Left forelimb (tissue), 1 donor: ENCODE results near the gene PDSS2.
"Not testable (repeated sequence)": the region's sequence is repeated elsewhere in the genome, so short reads cannot be mapped to it uniquely, and the experiment has no call there.

Experiments used
- DNase-seq: peaks from one replicate; pipeline ENCODE4 v3.0.0-alpha.2; 2018; ENCODE audit warnings: low spot score

PDSS2 gene

GRCh38 chr6:107321793-107322192, 137.6 kb downstream of the PDSS2 start:
- DNase-seq: no peak

- no peak for DNase-seq
Observed at GRCh38 chr6:107319906-107320530, 139.3 kb downstream of the PDSS2 start.

GRCh38 chr6:107318100-107318736, 141.1 kb downstream of the PDSS2 start:
- DNase-seq: no peak

GRCh38 chr6:107315114-107315513, 144.2 kb downstream of the PDSS2 start:
- no peak for DNase-seq

- no peak for DNase-seq
Observed at GRCh38 chr6:107314531-107314939, 144.8 kb downstream of the PDSS2 start.

GRCh38 chr6:107313776-107314175, 145.6 kb downstream of the PDSS2 start:
- no peak for DNase-seq

DNA sequence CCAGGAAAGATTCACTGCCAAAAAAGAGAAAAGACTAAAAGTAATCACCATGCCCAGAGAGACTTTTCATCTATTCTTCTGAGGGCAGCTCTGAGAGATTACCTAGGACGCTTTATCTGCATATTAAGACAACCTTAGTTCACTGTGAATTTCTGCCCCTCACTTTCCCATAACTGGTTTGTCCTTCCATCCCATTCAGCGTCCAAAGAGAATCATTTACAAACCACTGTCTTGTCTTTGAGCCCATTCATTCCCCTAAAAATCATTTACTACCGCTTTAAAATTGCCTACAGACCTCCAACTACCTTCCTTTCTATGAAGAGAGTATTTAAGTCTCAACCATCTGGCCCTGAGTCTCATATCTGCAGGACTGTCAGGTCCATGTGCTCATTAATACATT, 149.0 kb downstream of the PDSS2 start:
- DNase-seq: no peak

- no peak for DNase-seq
Observed at GRCh38 chr6:107308677-107309076, 150.7 kb downstream of the PDSS2 start.

GRCh38 chr6:107305994-107306393, 153.4 kb downstream of the PDSS2 start:
- not testable (repeated sequence) for DNase-seq

- no peak for DNase-seq
Observed at GRCh38 chr6:107305391-107305790, 154.0 kb downstream of the PDSS2 start.

DNA sequence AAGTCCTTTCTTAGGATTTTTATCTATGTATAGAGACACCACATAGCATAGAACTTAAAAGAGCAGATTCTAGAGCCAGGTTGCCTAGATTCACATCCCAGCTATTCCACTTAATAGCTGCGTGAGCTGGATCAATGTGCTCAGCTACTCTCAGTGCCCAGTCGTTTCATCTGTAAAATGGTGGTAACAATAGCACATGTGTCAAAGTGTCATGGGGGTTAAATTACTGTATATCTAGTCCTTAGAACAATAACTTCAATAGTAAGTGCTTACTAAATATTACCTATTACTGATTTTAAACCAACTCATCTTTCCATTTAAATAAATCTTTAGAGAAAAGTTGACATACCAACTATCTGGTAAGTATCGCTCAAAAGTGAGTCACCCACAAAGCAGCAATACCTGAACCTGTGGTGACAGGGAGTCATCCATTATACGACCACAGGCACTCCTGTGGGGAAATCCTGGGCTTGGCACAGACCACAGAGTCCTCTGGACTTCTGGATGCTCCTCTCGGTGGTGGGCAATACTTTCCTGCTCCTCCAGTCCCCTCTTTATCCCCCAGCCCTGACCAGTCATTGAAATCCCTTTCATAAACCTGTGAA, 154.8 kb downstream of the PDSS2 start:
- DNase-seq: no peak

- no peak for DNase-seq
Observed at GRCh38 chr6:107293350-107293749, 166.0 kb downstream of the PDSS2 start.

DNA sequence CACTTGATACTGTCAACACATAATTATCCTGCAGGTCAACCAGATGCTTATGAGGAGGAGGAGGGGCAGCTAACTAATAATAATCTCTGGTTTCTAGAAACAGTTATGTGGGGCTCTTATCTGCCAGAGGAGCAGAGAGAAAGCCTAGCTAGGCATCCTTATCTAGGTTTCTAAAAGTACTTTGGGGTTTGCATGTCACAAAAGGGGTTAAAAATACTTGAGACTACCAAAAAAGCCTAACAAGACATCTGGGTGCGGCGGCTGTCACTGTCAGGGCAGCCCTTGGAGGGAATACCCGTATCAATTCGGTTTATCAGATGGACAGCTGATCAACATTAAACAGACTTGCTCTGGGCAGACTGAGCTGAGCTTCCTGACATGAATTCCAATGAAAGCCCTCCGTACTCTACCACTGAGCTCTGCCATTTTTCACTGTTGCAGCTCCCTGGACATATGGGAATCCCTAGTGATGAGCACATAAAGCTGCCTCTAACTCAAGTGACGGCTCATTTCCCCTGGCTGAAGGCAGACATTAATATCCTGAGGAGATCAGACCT, 166.6 kb downstream of the PDSS2 start:
- DNase-seq: no peak

DNA sequence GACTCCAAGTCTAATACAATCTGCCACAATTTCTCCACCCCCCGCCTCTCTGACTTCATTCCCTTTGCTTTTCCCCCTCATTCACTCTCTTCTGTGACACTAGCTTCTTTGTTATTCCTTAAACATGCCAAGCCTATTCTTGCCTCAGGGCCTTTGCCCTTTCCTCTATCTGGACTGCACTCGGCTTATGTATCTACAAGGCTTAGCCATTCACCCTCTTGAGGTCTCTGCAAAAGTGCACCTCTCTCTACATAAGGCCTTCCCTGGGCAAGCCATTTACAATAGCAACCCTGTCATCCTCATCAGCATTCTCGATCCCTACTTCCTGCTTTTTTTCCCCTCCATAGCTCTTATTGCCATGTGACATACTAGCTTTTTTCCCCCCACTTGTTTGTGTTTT, 168.9 kb downstream of the PDSS2 start:
- no peak for DNase-seq

- DNase-seq: not testable (repeated sequence)
Observed at GRCh38 chr6:107289258-107289657, 170.1 kb downstream of the PDSS2 start.

GRCh38 chr6:107285683-107286082, 173.7 kb downstream of the PDSS2 start:
- not testable (repeated sequence) for DNase-seq

DNA sequence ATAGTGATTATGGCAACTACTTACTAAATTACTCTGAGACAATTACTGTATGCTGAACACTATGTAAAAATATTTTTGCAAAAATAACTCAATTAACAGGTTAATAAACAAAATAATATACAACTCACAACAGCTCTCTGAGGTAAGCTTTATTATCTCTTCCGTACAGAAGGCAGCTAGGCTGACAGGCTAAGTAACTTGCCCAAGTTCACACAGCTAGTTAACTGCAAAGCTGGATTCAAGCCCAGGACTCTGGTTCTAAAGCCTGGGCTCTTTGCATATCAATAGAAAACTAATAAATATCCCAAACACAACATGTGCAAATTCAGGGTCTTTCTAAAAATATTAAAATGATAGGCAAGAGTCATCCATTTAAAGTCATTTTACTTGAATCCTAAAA, 174.6 kb downstream of the PDSS2 start:
- DNase-seq: no peak

DNA sequence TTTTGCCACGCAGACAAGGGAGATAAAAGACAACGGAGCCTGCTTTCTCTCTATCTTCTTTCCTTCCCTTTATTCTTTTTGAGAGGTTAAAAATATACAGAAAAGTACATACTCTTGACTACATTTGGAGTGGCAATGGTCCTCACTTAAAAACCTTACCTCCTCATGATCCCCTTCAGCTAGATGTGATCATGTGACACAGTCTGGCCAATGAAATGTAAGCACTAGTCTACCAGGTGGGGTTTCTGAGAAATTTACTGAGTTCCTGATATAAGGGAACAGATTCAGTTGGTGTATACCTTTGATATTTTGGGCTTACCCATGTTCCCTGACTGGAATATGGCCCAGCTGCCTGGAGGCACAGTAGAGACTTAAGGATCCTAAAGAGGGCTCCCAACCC, 178.6 kb downstream of the PDSS2 start:
- no peak for DNase-seq

DNA sequence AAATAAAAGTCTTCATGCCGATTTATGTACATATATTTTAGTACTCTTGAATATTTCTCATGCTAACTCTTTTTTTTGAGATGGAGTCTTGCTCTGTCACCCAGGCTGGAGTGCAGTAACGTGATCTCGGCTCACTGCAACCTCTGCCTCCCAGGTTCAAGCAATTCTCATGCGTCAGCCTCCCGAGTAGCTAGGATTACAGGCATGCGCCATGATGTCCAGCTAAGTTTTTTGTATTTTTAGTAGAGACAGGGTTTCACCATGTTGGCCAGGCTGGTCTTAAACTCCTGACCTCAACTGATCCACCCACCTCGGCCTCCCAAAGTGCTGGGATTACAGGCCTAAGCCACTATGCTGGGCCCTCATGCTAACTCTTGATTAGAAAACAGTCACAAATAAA, 179.4 kb downstream of the PDSS2 start:
- DNase-seq: not testable (repeated sequence)

DNA sequence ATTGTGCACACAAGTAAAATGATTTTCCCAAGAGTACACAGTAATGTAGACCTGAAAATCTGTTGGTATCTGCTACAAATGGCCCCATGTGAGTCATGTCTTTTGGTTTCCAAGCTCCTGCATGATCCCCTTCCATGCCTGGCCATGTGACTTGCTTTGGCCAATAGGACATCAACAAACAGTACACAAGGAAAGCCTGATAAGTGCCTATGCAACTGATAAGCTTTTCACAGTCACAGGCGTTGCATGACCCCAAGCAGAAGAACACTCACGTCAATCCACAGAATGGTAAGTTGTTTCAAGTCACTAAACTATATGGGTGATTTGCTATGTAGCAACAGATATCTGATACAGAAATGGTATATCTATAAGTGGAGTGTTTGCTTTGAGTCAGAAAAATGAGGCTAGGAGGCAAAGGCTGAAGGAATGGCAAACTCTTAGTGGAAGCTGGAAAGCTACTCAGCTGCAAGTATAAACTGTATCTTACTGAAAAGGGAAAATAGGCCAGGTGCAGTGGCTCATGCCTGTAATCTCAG, 184.0 kb downstream of the PDSS2 start:
- no peak for DNase-seq

DNA sequence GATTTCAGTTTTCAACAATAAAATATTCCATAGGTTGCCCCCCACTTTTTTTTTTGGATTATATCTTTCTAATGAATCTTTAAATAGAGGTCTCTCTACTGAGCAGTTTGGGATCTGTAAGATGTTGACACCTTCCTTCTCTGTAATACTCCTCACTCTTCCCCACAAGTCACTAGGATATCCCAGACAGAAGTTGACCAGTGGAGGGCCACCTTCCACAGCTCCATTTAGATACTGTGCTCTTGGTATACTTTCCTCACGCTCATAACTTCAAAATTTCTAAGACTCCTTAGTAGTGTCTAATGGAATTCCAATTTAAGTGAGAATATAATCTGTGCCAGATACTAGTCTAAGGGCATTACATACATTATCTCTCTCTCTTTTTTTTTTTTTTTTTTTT, 185.1 kb downstream of the PDSS2 start:
- DNase-seq: no peak

- DNase-seq: no peak
Observed at GRCh38 chr6:107272246-107272645, 187.1 kb downstream of the PDSS2 start.

DNA sequence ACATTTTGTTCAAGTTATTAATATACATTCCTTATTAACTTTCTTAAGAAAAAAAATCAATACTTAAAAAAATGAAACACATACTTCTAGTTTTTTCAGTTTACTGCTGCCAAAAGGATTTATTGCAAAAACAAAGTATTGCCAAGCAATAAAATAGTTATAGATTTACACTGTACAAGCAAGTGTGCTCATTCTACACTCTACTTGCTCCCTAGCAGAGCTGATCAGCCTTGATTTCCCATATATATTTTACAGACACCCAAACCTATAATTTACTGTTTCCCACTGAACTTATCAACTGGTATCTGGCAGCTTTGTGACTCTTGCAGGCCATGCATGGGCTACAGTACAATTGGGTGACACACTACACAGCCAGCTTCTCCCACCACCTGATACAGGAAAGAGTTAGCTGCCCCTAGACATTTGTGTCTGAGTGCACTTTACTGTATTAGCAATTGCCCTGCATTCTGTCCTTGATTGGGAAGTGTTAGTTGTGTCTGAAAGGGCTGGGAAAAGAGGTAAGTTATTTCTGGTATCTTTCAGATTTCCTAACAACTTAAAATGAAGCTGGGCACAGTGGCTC, 188.1 kb downstream of the PDSS2 start:
- no peak for DNase-seq
